CD4-positive, CD25-positive, alpha-beta regulatory T cell (primary cell): ENCODE results near the gene SLC25A21. TPM values are rescaled to one million over a fixed set of nuclear protein-coding genes. Genes with fewer than 3 reads are reported as not detected.

ENCODE experiments used
- ATAC-seq, 2 donors: fragments of 150-1000 bp; cut with Tn5 transposase; one replicate each; pipeline ENCODE4 v1.10.0; 2021; ENCODE audit warnings: low read depth in 2 of 2, moderate number of reproducible peaks in 2 of 2, moderate library complexity in 1 of 2
- DNase-seq, 3 donors: peaks; one replicate each; pipeline versions ENCODE4 v3.0.0 to v3.0.0-alpha.2; 2012 to 2022; ENCODE audit warnings: mixed read lengths in 1 of 3
- H3K27ac ChIP-seq: one replicate; pipeline ENCODE4 v1.7.0; 2013; ENCODE audit warnings: mild to moderate bottlenecking, low read length; ENCODE audit not compliant: insufficient read depth, poor library complexity, severe bottlenecking
- H3K27me3 ChIP-seq: one replicate; pipeline ENCODE4 v1.7.0; 2013; ENCODE audit warnings: low read length; ENCODE audit not compliant: control insufficient read depth, insufficient read depth
- H3K36me3 ChIP-seq: one replicate; pipeline ENCODE4 v1.7.0; 2013; ENCODE audit warnings: mild to moderate bottlenecking, low read length, moderate library complexity; ENCODE audit not compliant: control insufficient read depth, insufficient read depth
- H3K4me1 ChIP-seq: 2 replicates; pipeline ENCODE4 v1.7.0; 2013; ENCODE audit warnings: mild to moderate bottlenecking, low read length; ENCODE audit not compliant: insufficient read depth, control insufficient read depth, poor library complexity, severe bottlenecking
- H3K4me3 ChIP-seq: one replicate; pipeline ENCODE4 v1.7.0; 2013; ENCODE audit warnings: low read depth, mild to moderate bottlenecking, low read length, moderate library complexity
- H3K9me3 ChIP-seq, 2 experiments: 1 replicate in 1 of 2; 2 replicates in 1 of 2; pipeline ENCODE4 v1.7.0; 2013; ENCODE audit warnings: low read length in 2 of 2, mild to moderate bottlenecking in 1 of 2, moderate library complexity in 1 of 2; ENCODE audit not compliant: control insufficient read depth in 2 of 2
- H3K27ac Mint-ChIP-seq, 3 donors: one replicate each; pipeline ENCODE4 v1.8.0; 2020 to 2022; ENCODE audit warnings: mild to moderate bottlenecking in 3 of 3, mixed read lengths in 3 of 3, moderate library complexity in 2 of 3
- H3K27me3 Mint-ChIP-seq: one replicate; pipeline ENCODE4 v1.8.0; 2022; ENCODE audit warnings: mild to moderate bottlenecking, mixed read lengths
- H3K36me3 Mint-ChIP-seq: one replicate; pipeline ENCODE4 v1.8.0; 2020; ENCODE audit warnings: mixed read lengths
- H3K4me1 Mint-ChIP-seq, 4 donors: one replicate each; pipeline ENCODE4 v1.8.0; 2020 to 2022; ENCODE audit warnings: mixed read lengths in 4 of 4, mild to moderate bottlenecking in 1 of 4
- H3K4me3 Mint-ChIP-seq, 4 donors: one replicate each; pipeline ENCODE4 v1.8.0; 2020 to 2022; ENCODE audit warnings: mild to moderate bottlenecking in 4 of 4, mixed read lengths in 4 of 4, moderate library complexity in 3 of 4
- H3K9me3 Mint-ChIP-seq, 7 donors: one replicate each; pipeline ENCODE4 v1.8.0; 2020 to 2022; ENCODE audit warnings: mixed read lengths in 7 of 7, mild to moderate bottlenecking in 3 of 7, moderate library complexity in 2 of 7
- polyA plus RNA-seq, 4 donors: library from polyadenylated mRNA; unstranded; fragments of 300-500 nt; fragmentation: Illumina TruSeq; gene quantifications; one replicate each; pipeline ENCODE4 v1.2.3, GENCODE V29; 2021
- total RNA-seq: library from RNA; stranded (reverse); gene quantifications from one replicate; pipeline ENCODE4 v1.2.3, GENCODE V29; 2022

The SLC25A21 gene
- total and polyA plus RNA-seq, 5 donors from 2014 or later = not detected

- Histone ChIP-seq H3K27ac (no peak overlapping the region), H3K4me1 (no peaks in the 10 kb centered on the region), H3K36me3 (no peaks in the 10 kb centered on the region), H3K9me3 (no peaks in the 10 kb centered on the region), H3K4me3 (no peak overlapping the region), H3K27me3 (no peaks in the 10 kb centered on the region)
- Mint-ChIP-seq H3K4me1 (no peaks in the 10 kb centered on the region), H3K27me3 (peaks cover 5% of the 10 kb centered on the region), H3K27ac (no peak overlapping the region), H3K9me3 (peaks cover 0 to 3% (median 0%) of the 10 kb centered on the region in 7 donors), H3K4me3 (no peak overlapping the region), H3K36me3 (no peaks in the 10 kb centered on the region)
- ATAC-seq = peak; percentile 55 to 57
- DNase-seq = peak in 2 of 3 donors; percentile 9 to 42
These were observed 230.5 kb downstream of the SLC25A21 start for GRCh38 chr14:36941783-36942521.

GRCh38 chr14:36940476-36940875, 231.9 kb downstream of the SLC25A21 start:
- no peaks in the 10 kb centered on the region for H3K36me3 ChIP-seq
- Mint-ChIP-seq H3K36me3 (no peaks in the 10 kb centered on the region), H3K9me3 (peaks cover 0 to 3% (median 0%) of the 10 kb centered on the region in 7 donors), H3K4me1 (no peaks in the 10 kb centered on the region), H3K27me3 (peaks cover 5% of the 10 kb centered on the region), H3K4me3 (no peak overlapping the region), H3K27ac (no peak overlapping the region)
- ATAC-seq = no peak
- no peak overlapping the region for H3K4me3 ChIP-seq
- no peak overlapping the region for H3K27ac ChIP-seq
- no peaks in the 10 kb centered on the region for H3K4me1 ChIP-seq
- no peak for DNase-seq
- no peaks in the 10 kb centered on the region for H3K9me3 ChIP-seq
- H3K27me3 ChIP-seq = no peaks in the 10 kb centered on the region

DNA sequence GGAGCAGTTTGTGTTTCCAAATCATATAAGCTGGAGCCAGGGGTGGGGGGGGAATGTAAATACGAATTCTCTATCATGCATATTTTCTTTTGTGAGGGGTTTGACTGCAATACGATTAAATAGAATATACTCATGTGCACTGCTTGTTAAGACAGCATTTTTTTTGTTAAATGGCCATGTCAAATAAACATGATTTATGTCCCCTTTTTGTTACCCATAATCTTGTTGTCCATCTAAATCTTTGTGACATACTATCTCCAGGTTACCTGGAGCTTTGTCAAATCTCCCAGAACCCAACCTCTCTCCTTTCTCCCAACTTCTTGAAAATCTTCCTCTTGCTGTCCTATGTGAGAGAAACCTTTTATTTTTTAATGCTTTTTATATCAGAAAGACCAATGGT, 233.1 kb downstream of the SLC25A21 start:
- H3K4me1 ChIP-seq = no peaks in the 10 kb centered on the region
- Mint-ChIP-seq H3K4me3 (no peak overlapping the region), H3K4me1 (no peaks in the 10 kb centered on the region), H3K9me3 (peaks cover 0 to 3% (median 0%) of the 10 kb centered on the region in 7 donors), H3K27ac (no peak overlapping the region), H3K36me3 (no peaks in the 10 kb centered on the region), H3K27me3 (peaks cover 5% of the 10 kb centered on the region)
- H3K27me3 ChIP-seq = no peaks in the 10 kb centered on the region
- no peaks in the 10 kb centered on the region for H3K36me3 ChIP-seq
- no peak for DNase-seq
- no peak overlapping the region for H3K27ac ChIP-seq
- H3K9me3 ChIP-seq = no peaks in the 10 kb centered on the region
- ATAC-seq = no peak
- H3K4me3 ChIP-seq = no peak overlapping the region

DNA sequence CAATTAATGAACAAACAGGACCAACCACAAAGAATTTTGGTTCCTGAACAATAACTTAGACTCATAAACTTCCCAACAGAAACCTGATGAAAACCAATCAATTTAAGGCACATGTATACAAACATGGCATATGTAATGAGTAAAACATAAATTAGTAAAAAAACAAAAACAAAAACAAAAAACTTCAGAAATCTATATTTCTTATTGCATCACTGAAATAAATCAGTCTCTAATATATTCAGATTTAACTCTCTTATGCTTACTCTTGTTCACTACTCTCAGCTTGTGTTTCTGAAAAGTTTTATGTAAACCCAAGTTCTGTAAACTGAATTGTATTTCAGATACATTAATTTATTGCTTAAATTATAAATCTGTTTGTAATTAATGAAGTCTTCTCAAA, 233.7 kb downstream of the SLC25A21 start:
- Mint-ChIP-seq H3K4me3 (no peak overlapping the region), H3K27me3 (peaks cover 5% of the 10 kb centered on the region), H3K4me1 (no peaks in the 10 kb centered on the region), H3K36me3 (no peaks in the 10 kb centered on the region), H3K9me3 (peaks cover 0 to 2% (median 0%) of the 10 kb centered on the region in 7 donors), H3K27ac (no peak overlapping the region)
- Histone ChIP-seq H3K27ac (no peak overlapping the region), H3K4me3 (no peak overlapping the region), H3K9me3 (no peaks in the 10 kb centered on the region), H3K4me1 (no peaks in the 10 kb centered on the region), H3K27me3 (no peaks in the 10 kb centered on the region), H3K36me3 (no peaks in the 10 kb centered on the region)
- ATAC-seq (no peak), DNase-seq (no peak)

DNA sequence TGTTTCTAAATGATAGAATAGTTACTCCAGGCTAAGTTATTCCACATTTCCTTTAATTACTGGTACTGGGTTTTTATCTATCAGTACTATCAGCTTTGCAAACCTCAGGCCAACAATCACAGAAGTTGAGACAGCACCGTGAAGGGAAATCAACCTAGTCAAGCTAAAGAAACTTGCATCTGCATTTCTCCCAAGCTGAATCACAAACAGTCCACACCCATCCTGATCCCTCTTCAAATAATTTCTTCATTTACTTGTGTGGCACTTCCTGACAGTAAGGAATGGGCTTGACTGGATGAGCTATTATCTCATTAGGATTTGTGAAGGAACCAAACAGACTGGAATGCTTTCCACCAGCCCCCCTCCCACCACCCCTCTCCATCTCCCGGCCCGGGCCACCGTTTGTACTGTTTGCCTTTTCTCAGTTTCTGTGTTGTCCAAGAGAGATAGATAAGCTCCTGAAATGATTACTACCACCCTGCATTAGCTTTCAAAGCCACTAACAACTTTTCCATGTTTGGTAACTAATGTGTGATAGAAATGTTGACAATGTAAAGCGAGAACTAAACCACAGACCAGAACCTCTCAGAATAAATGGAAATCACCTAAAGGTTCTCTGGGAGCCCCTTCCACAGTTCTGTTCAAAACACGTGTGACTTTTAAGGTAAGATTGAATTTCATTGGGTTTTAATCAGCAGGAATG, 236.3 kb downstream of the SLC25A21 start:
- H3K4me3 Mint-ChIP-seq = no peak overlapping the region
- DNase-seq (no peak), ATAC-seq (no peak)
- Histone ChIP-seq H3K4me3 (no peak overlapping the region), H3K9me3 (no peaks in the 10 kb centered on the region), H3K36me3 (no peaks in the 10 kb centered on the region), H3K27ac (no peak overlapping the region), H3K27me3 (no peaks in the 10 kb centered on the region), H3K4me1 (no peaks in the 10 kb centered on the region)
- H3K27ac Mint-ChIP-seq = no peak overlapping the region
- H3K4me1 Mint-ChIP-seq = no peaks in the 10 kb centered on the region
- H3K27me3 Mint-ChIP-seq = no peaks in the 10 kb centered on the region
- H3K36me3 Mint-ChIP-seq = no peaks in the 10 kb centered on the region
- peaks cover 0 to 2% (median 0%) of the 10 kb centered on the region in 7 donors for H3K9me3 Mint-ChIP-seq

DNA sequence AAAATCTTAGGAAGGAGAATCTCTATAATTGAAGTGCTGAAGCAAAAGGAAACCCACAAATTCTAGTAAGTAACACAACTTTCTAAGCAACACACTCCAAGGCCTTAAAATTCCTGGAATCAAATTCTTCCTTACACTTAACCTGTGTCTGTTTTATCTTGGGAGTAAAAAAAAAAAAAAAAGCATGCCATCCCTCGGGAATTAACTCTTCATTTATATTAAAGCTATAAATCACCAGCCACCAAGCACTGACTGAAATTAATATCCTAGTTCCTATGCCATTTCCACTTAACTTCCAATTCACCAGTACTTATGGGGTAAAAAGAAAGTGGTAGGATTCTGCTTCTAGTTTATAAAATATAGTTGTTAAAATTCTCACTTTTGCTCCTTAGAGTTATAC, 238.1 kb downstream of the SLC25A21 start:
- H3K27ac ChIP-seq = no peak overlapping the region
- H3K27ac Mint-ChIP-seq = no peak overlapping the region
- H3K36me3 ChIP-seq = no peaks in the 10 kb centered on the region
- H3K27me3 Mint-ChIP-seq = no peaks in the 10 kb centered on the region
- H3K9me3 ChIP-seq = no peaks in the 10 kb centered on the region
- DNase-seq (no peak), ATAC-seq (no peak)
- no peaks in the 10 kb centered on the region for H3K4me1 Mint-ChIP-seq
- H3K4me3 Mint-ChIP-seq = no peak overlapping the region
- no peaks in the 10 kb centered on the region for H3K36me3 Mint-ChIP-seq
- peaks cover 0 to 4% (median 3%) of the 10 kb centered on the region in 7 donors for H3K9me3 Mint-ChIP-seq
- no peak overlapping the region for H3K4me3 ChIP-seq
- H3K27me3 ChIP-seq = no peaks in the 10 kb centered on the region
- H3K4me1 ChIP-seq = no peaks in the 10 kb centered on the region

DNA sequence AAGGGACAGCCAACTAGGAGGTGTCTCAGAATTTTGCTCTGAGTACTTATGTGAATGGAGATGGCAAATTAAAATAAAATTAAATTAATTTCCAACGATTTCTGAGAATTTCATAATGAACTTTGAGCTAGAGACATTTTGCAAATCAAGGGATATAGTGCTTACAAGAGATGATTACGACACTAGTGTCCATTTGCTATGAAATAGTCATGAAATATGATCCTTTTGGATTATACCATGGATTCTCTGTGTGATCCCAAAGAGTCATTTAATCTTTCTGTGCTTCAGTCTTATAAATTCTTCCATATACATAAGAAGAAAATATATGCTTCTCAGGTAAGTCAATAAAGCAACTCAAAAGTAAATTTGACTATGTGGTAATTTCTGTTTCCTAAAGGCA, 240.6 kb downstream of the SLC25A21 start:
- DNase-seq = no peak
- no peaks in the 10 kb centered on the region for H3K27me3 Mint-ChIP-seq
- Histone ChIP-seq H3K4me3 (no peak overlapping the region), H3K27ac (no peak overlapping the region), H3K36me3 (no peaks in the 10 kb centered on the region), H3K4me1 (no peaks in the 10 kb centered on the region), H3K27me3 (no peaks in the 10 kb centered on the region), H3K9me3 (no peaks in the 10 kb centered on the region)
- H3K9me3 Mint-ChIP-seq = peaks cover 0 to 4% (median 3%) of the 10 kb centered on the region in 7 donors
- H3K4me1 Mint-ChIP-seq = no peaks in the 10 kb centered on the region
- H3K4me3 Mint-ChIP-seq = no peak overlapping the region
- ATAC-seq = no peak
- H3K27ac Mint-ChIP-seq = no peak overlapping the region
- H3K36me3 Mint-ChIP-seq = no peaks in the 10 kb centered on the region

DNA sequence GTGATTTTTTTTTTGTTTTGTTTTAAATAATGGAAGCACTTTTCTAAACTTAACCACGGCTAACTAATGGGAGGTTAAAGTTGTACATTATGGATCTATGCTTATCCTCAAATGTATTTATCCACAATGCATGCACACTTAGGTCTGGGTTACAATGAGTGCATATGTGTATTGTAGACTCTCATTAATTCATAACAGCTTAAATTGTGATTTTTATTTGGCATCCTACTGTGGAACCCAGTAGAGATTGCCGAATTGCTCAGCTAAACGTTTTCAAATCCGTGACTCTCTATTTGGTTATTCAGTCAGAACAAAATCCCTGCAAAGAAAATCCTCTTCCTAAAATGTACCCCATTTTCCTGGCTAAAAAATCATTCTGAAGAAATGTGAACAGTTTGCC, 244.0 kb downstream of the SLC25A21 start:
- ATAC-seq = no peak
- Mint-ChIP-seq H3K27me3 (no peaks in the 10 kb centered on the region), H3K36me3 (no peaks in the 10 kb centered on the region), H3K4me3 (no peak overlapping the region), H3K27ac (no peak overlapping the region), H3K9me3 (peaks cover 0 to 4% (median 3%) of the 10 kb centered on the region in 7 donors), H3K4me1 (no peaks in the 10 kb centered on the region)
- Histone ChIP-seq H3K27me3 (no peaks in the 10 kb centered on the region), H3K36me3 (no peaks in the 10 kb centered on the region), H3K9me3 (no peaks in the 10 kb centered on the region), H3K4me1 (no peaks in the 10 kb centered on the region), H3K4me3 (no peak overlapping the region), H3K27ac (no peak overlapping the region)
- no peak for DNase-seq
